ENCODE measurements around the gene HOTAIR.

DNA sequence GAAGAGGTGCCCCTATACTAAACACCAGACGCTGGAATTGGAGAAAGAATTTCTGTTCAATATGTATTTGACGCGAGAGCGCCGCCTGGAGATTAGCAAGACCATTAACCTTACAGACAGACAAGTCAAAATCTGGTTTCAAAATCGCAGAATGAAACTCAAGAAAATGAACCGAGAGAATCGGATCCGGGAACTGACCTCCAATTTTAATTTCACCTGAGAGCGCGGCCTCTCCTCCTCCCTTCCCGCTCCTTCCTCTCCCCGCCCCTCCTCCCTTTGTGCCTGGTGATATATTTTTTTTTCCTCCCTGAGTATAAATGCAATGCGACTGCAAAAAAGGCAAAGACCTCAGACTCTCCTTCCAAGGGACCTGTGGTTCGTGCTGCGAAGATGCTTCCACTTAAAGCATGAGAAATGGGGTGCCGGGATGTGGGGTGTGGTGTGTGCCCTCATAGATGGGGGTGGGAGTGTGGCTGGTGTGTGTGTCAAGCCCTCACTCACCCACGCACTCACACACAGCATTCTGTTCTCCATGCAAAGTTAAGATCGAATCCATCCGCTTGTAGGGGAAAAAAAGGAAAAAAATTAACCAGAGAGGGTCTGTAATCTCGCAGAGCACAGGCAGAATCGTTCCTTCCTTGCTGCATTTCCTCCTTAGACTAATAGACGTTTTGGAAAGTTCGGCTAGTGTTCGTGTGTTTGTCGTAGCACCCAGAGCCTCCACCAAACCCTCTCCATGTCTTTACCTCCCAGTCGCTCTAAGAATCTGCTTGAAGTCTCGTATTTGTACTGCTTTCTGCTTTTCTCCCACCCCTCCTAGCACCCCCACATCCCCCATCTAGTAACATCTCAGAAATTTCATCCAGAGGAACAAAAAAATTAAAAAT lies 14.7 kb upstream of the HOTAIR start:
- TF ChIP-seq, protein P1, sequence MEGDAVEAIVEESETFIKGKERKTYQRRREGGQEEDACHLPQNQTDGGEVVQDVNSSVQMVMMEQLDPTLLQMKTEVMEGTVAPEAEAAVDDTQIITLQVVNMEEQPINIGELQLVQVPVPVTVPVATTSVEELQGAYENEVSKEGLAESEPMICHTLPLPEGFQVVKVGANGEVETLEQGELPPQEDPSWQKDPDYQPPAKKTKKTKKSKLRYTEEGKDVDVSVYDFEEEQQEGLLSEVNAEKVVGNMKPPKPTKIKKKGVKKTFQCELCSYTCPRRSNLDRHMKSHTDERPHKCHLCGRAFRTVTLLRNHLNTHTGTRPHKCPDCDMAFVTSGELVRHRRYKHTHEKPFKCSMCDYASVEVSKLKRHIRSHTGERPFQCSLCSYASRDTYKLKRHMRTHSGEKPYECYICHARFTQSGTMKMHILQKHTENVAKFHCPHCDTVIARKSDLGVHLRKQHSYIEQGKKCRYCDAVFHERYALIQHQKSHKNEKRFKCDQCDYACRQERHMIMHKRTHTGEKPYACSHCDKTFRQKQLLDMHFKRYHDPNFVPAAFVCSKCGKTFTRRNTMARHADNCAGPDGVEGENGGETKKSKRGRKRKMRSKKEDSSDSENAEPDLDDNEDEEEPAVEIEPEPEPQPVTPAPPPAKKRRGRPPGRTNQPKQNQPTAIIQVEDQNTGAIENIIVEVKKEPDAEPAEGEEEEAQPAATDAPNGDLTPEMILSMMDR (IDR thresholded peaks at IDR 0.05), result no peak
- TF ChIP-seq, protein P2, sequence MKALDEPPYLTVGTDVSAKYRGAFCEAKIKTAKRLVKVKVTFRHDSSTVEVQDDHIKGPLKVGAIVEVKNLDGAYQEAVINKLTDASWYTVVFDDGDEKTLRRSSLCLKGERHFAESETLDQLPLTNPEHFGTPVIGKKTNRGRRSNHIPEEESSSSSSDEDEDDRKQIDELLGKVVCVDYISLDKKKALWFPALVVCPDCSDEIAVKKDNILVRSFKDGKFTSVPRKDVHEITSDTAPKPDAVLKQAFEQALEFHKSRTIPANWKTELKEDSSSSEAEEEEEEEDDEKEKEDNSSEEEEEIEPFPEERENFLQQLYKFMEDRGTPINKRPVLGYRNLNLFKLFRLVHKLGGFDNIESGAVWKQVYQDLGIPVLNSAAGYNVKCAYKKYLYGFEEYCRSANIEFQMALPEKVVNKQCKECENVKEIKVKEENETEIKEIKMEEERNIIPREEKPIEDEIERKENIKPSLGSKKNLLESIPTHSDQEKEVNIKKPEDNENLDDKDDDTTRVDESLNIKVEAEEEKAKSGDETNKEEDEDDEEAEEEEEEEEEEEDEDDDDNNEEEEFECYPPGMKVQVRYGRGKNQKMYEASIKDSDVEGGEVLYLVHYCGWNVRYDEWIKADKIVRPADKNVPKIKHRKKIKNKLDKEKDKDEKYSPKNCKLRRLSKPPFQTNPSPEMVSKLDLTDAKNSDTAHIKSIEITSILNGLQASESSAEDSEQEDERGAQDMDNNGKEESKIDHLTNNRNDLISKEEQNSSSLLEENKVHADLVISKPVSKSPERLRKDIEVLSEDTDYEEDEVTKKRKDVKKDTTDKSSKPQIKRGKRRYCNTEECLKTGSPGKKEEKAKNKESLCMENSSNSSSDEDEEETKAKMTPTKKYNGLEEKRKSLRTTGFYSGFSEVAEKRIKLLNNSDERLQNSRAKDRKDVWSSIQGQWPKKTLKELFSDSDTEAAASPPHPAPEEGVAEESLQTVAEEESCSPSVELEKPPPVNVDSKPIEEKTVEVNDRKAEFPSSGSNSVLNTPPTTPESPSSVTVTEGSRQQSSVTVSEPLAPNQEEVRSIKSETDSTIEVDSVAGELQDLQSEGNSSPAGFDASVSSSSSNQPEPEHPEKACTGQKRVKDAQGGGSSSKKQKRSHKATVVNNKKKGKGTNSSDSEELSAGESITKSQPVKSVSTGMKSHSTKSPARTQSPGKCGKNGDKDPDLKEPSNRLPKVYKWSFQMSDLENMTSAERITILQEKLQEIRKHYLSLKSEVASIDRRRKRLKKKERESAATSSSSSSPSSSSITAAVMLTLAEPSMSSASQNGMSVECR (CRISPR knock-in tag; IDR thresholded peaks at IDR 0.05; ENCODE audit: borderline replicate concordance), result no peak
- no peak for TF ChIP-seq ZNF138 (CRISPR knock-in tag; conservative IDR thresholded peaks at IDR 0.05)
- TF ChIP-seq, protein P3, sequence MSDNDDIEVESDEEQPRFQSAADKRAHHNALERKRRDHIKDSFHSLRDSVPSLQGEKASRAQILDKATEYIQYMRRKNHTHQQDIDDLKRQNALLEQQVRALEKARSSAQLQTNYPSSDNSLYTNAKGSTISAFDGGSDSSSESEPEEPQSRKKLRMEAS (CRISPR knock-in tag; IDR thresholded peaks at IDR 0.05), result no peak
- TF ChIP-seq SP1 (CRISPR knock-in tag; conservative IDR thresholded peaks at IDR 0.05), result no peak
- TF ChIP-seq, protein P4, sequence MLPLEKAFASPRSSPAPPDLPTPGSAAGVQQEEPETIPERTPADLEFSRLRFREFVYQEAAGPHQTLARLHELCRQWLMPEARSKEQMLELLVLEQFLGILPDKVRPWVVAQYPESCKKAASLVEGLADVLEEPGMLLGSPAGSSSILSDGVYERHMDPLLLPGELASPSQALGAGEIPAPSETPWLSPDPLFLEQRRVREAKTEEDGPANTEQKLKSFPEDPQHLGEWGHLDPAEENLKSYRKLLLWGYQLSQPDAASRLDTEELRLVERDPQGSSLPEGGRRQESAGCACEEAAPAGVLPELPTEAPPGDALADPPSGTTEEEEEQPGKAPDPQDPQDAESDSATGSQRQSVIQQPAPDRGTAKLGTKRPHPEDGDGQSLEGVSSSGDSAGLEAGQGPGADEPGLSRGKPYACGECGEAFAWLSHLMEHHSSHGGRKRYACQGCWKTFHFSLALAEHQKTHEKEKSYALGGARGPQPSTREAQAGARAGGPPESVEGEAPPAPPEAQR (CRISPR knock-in tag; IDR thresholded peaks at IDR 0.05), result no peak
- no peak for TF ChIP-seq HMGA2 (CRISPR knock-in tag; IDR thresholded peaks at IDR 0.05)
- no peak for TF ChIP-seq TCF7 (CRISPR knock-in tag; IDR thresholded peaks at IDR 0.05; ENCODE audit: low read depth)
- no peak for TF ChIP-seq USF2 (CRISPR knock-in tag; IDR thresholded peaks at IDR 0.05)
- no peak for TF ChIP-seq MYBL2 (CRISPR knock-in tag; IDR thresholded peaks at IDR 0.05)

Data from WTC11 (cell line).